Smooth muscle cell (in vitro differentiated cells): ENCODE measurements around the gene C3orf70. TPM values are rescaled to one million over a fixed set of nuclear protein-coding genes. Genes with fewer than 3 reads are reported as not detected.

ENCODE experiments used
- DNase-seq: peaks from one replicate; lab custom pipeline; 2025; ENCODE audit not compliant: unreplicated experiment; lab: John Stamatoyannopoulos, UW
- H2AFZ ChIP-seq: fragments of 200-600 bp; sonication (generic); 2 replicates; pipeline ENCODE4 v1.6.0; 2016; ENCODE audit warnings: antibody characterized with exemption, low read depth, mild to moderate bottlenecking
- H3F3A ChIP-seq: fragments of 200-600 bp; sonication (generic); 2 replicates; pipeline ENCODE4 v1.6.0; 2017; ENCODE audit warnings: antibody characterized with exemption, low read depth
- H3K27ac ChIP-seq: fragments of 200-600 bp; sonication (generic); 2 replicates; pipeline ENCODE4 v1.5.1; 2016; ENCODE audit warnings: low read depth, mild to moderate bottlenecking
- H3K27me3 ChIP-seq: fragments of 200-600 bp; sonication (generic); 2 replicates; pipeline ENCODE4 v1.6.1; 2016; ENCODE audit warnings: low read depth, mild to moderate bottlenecking
- H3K36me3 ChIP-seq: fragments of 200-600 bp; sonication (generic); 2 replicates; pipeline ENCODE4 v1.5.1; 2016; ENCODE audit warnings: low read depth
- H3K4me1 ChIP-seq: fragments of 200-600 bp; sonication (generic); 2 replicates; pipeline ENCODE4 v1.5.1; 2016; ENCODE audit warnings: low read depth
- H3K4me2 ChIP-seq: fragments of 200-600 bp; sonication (generic); 2 replicates; pipeline ENCODE4 v1.6.0; 2016; ENCODE audit warnings: mild to moderate bottlenecking
- H3K4me3 ChIP-seq: fragments of 200-600 bp; sonication (generic); 2 replicates; pipeline ENCODE4 v1.5.1; 2016; ENCODE audit warnings: mild to moderate bottlenecking
- H3K79me2 ChIP-seq: fragments of 200-600 bp; sonication (generic); 2 replicates; pipeline ENCODE4 v1.6.0; 2016; ENCODE audit warnings: low read depth, mild to moderate bottlenecking
- H3K9ac ChIP-seq: fragments of 200-600 bp; sonication (generic); 2 replicates; pipeline ENCODE4 v1.6.0; 2016; ENCODE audit warnings: low read depth
- H3K9me3 ChIP-seq: fragments of 200-600 bp; sonication (generic); replicated peaks from 2 replicates; pipeline ENCODE4 v1.5.1; 2016; ENCODE audit warnings: low read depth
- H4K20me1 ChIP-seq: fragments of 200-600 bp; sonication (generic); 2 replicates; pipeline ENCODE4 v1.6.0; 2016; ENCODE audit warnings: low read depth
- WGBS: methylation state at CpG from one replicate; pipeline ENCODE4 v1.1.7; 2016; ENCODE audit warnings: low lambda C conversion rate; 5-methylcytosine and 5-hydroxymethylcytosine counted together
- polyA plus RNA-seq: library from polyadenylated mRNA; unstranded; fragments of >200 nt; fragmentation: Nextera tagmentation; extraction: Ambion mirVana; gene quantifications from 2 replicates; pipeline ENCODE4 v1.2.1, GENCODE V29; 2016
- total RNA-seq: library from RNA; depleted of rRNA; stranded (reverse); fragments of >200 nt; gene quantifications from 2 replicates; pipeline ENCODE4 v1.2.3, GENCODE V29; 2014
- TF ChIP-seq, protein P1 (sequence below): fragments of 200-600 bp; sonication (generic); IDR thresholded peaks from 2 replicates; pipeline ENCODE4 v1.5.1; 2017; ENCODE audit warnings: borderline replicate concordance, mild to moderate bottlenecking, antibody characterized with exemption; ENCODE audit not compliant: insufficient read depth, poor library complexity, severe bottlenecking

Gene C3orf70
- total and polyA plus RNA-seq, 2 experiments from 2014 or later: 0.23 to 0.72 TPM

DNA sequence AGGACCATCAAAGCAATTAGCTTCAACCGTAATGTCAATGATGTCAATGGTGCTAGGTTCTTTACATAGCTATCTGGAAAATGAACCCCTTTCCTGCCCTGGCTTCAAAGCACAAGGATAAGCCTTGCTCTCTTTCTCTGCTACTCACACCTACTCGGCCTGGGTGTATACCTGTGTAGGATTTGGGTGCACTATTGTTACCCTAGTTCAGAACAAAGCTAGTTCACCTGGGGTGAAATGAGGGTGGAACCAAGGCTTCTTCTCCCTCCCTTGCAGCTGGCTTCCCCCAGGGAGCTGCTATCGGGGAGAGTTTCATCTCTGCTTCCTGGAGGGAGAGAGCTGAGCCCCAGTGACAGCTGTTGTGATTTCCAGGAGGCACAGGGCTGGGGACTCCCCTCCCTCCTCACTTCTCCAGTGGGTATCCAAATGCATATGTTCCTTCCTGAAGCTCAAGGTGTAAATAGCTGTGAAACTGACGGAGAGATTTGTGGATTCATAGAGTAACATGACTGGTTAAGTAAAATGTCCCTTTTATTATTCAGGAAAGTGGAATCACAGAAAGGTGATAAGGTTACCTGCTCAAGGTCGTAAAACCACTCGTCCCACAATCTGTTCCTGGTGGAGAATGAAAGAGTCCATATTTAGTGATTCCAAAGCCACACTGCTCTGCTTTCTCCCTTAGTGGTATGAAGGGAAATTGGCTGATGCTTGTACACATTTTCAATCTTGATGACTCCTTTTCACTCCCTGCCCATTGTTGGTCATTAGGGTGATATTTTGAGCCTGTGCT is 11.8 kb upstream of the C3orf70 start:
- H3K36me3 ChIP-seq: no peaks in the 10 kb centered on the region
- no peaks in the 10 kb centered on the region for H4K20me1 ChIP-seq
- no peak overlapping the region for H3K27ac ChIP-seq
- H3K4me3 ChIP-seq: no peak overlapping the region
- TF ChIP-seq, protein P1, sequence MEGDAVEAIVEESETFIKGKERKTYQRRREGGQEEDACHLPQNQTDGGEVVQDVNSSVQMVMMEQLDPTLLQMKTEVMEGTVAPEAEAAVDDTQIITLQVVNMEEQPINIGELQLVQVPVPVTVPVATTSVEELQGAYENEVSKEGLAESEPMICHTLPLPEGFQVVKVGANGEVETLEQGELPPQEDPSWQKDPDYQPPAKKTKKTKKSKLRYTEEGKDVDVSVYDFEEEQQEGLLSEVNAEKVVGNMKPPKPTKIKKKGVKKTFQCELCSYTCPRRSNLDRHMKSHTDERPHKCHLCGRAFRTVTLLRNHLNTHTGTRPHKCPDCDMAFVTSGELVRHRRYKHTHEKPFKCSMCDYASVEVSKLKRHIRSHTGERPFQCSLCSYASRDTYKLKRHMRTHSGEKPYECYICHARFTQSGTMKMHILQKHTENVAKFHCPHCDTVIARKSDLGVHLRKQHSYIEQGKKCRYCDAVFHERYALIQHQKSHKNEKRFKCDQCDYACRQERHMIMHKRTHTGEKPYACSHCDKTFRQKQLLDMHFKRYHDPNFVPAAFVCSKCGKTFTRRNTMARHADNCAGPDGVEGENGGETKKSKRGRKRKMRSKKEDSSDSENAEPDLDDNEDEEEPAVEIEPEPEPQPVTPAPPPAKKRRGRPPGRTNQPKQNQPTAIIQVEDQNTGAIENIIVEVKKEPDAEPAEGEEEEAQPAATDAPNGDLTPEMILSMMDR: no peak
- H2AFZ ChIP-seq: no peak overlapping the region
- no peaks in the 10 kb centered on the region for H3K27me3 ChIP-seq
- H3F3A ChIP-seq: no peaks in the 10 kb centered on the region
- H3K4me2 ChIP-seq: no peak overlapping the region
- no peak for DNase-seq
- no peaks in the 10 kb centered on the region for H3K9me3 ChIP-seq
- no peak overlapping the region for H3K9ac ChIP-seq
- WGBS: 66% methylated on average over 6 of the region's 6 CpGs
- no peaks in the 10 kb centered on the region for H3K79me2 ChIP-seq
- H3K4me1 ChIP-seq: no peaks in the 10 kb centered on the region

DNA sequence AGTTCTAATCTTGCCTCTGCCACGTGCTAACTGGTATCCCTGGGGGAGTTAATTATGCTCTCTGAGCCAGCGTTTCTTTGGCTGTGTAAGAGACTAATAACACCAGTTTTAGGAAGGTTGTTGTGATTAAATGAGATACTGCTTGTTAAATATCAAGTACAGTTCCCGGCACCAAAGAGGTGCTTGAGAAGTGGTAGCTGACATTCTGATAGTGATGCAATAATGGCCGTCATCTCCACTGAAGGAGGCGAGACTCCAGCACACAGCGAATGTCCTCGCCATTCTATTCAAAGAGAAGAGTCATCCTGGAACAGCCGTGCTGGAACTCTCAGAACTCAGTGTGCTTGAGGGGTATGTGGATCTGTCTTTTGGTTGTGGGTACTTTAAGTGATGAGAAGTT is 9.8 kb upstream of the C3orf70 start:
- H3K79me2 ChIP-seq: no peaks in the 10 kb centered on the region
- no peak overlapping the region for H3K4me2 ChIP-seq

DNA sequence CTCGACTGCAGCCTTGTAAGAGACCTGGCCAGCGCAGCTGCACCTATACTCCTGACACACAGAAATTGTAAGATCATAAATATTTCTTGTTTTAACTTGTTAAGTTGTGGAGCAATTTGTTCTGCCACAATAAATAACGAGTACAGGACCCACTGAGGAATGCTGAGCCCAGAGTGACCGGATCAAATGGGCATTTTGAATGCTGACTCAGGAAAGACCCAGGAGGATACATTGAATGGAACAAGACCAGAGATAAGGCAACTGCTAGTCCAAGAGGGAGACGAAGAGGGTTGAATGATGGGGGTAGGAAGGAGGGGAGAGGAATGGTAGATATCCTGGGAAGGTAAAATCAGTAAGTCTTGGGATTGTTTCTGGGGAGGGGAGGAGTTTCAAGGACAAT is 8.9 kb upstream of the C3orf70 start:
- WGBS: 86% methylated on average over 5 of the region's 5 CpGs
- TF ChIP-seq, protein P1: no peak
- Histone ChIP-seq H3K9ac (no peak overlapping the region), H3K4me1 (no peaks in the 10 kb centered on the region), H4K20me1 (no peaks in the 10 kb centered on the region), H3K27ac (no peak overlapping the region), H2AFZ (no peak overlapping the region), H3K4me2 (no peak overlapping the region), H3K79me2 (no peaks in the 10 kb centered on the region), H3K9me3 (no peaks in the 10 kb centered on the region), H3F3A (no peaks in the 10 kb centered on the region), H3K4me3 (no peak overlapping the region), H3K36me3 (no peaks in the 10 kb centered on the region), H3K27me3 (peaks cover 21% of the 10 kb centered on the region)
- no peak for DNase-seq

More for the DNA sequence above, 9.8 kb upstream of the C3orf70 start:
- Histone ChIP-seq H3K9ac (no peak overlapping the region), H3K27ac (no peak overlapping the region), H2AFZ (no peak overlapping the region), H3K4me1 (no peaks in the 10 kb centered on the region), H3K4me3 (no peak overlapping the region), H3F3A (no peaks in the 10 kb centered on the region), H3K36me3 (no peaks in the 10 kb centered on the region), H4K20me1 (no peaks in the 10 kb centered on the region), H3K27me3 (peaks cover 12% of the 10 kb centered on the region), H3K9me3 (no peaks in the 10 kb centered on the region)
- TF ChIP-seq, protein P1: no peak
- 92% methylated on average over 8 of the region's 8 CpGs for WGBS
- no peak for DNase-seq

DNA sequence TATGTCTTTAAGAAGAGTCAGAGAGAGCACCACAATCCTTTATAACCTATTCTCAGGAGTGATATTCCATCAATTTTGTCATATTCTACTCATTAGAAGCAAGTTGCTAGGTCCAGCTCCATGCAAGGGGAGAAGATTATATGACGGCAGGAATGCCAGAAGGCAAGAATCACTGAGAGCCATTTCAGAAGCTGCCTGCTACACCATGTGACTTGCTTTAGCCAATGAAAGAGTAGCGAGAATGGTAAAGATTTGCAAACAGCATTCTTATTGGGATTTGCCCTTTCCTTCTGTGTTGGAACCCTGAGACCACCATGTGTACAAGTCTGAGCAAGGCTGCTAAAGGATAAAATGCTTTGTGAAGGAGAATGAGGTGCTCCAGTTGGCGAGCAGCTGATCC is 4.5 kb upstream of the C3orf70 start:
- no peak overlapping the region for H3K4me3 ChIP-seq
- no peak overlapping the region for H3K27ac ChIP-seq
- TF ChIP-seq, protein P1: no peak
- no peak overlapping the region for H2AFZ ChIP-seq
- no peaks in the 10 kb centered on the region for H3K36me3 ChIP-seq
- H3K27me3 ChIP-seq: peaks cover 40% of the 10 kb centered on the region
- DNase-seq: no peak
- no peaks in the 10 kb centered on the region for H4K20me1 ChIP-seq
- no peak overlapping the region for H3K4me2 ChIP-seq
- H3F3A ChIP-seq: no peaks in the 10 kb centered on the region
- H3K79me2 ChIP-seq: no peaks in the 10 kb centered on the region
- H3K9me3 ChIP-seq: no peaks in the 10 kb centered on the region
- H3K4me1 ChIP-seq: peaks cover 4% of the 10 kb centered on the region
- WGBS: 97% methylated on average over 3 of the region's 3 CpGs
- H3K9ac ChIP-seq: no peak overlapping the region
